ENCODE data around the gene FANCD2.
"Not testable (repeated sequence)": the region's sequence is repeated elsewhere in the genome, so short reads cannot be mapped to it uniquely, and the experiment has no call there.

FANCD2 gene

GRCh38 chr3:10115326-10116137 is 89.3 kb downstream of the FANCD2 start, which contains the start of gene BRK1:
TSS of gene BRK1 (plus strand) at chr3:10115675. CDS start at chr3:10115702, 27 bp downstream.
- peak; percentile 93 for FAIRE-seq

- no peak for FAIRE-seq
Measured at GRCh38 chr3:10116138-10116460, 89.9 kb downstream of the FANCD2 start.

GRCh38 chr3:10116928-10117327 is 90.7 kb downstream of the FANCD2 start:
- no peak for FAIRE-seq

GRCh38 chr3:10119376-10119775 is 93.1 kb downstream of the FANCD2 start:
- FAIRE-seq: no peak

GRCh38 chr3:10121064-10121463 is 94.8 kb downstream of the FANCD2 start:
- FAIRE-seq: no peak

- FAIRE-seq: no peak
Measured at GRCh38 chr3:10122724-10123123, 96.5 kb downstream of the FANCD2 start.

- FAIRE-seq: not testable (repeated sequence)
Measured at GRCh38 chr3:10135872-10136271, 109.6 kb downstream of the FANCD2 start.

- FAIRE-seq: no peak
Measured at GRCh38 chr3:10136426-10137005, 110.3 kb downstream of the FANCD2 start.

GRCh38 chr3:10137178-10137577 is 110.9 kb downstream of the FANCD2 start:
- no peak for FAIRE-seq

- FAIRE-seq: no peak
Measured at GRCh38 chr3:10140996-10141546, 114.8 kb downstream of the FANCD2 start.

- FAIRE-seq: no peak
Measured at GRCh38 chr3:10142707-10143560, 116.7 kb downstream of the FANCD2 start.

GRCh38 chr3:10145685-10146084 is 119.4 kb downstream of the FANCD2 start:
- no peak for FAIRE-seq

GRCh38 chr3:10149226-10149625 is 123.0 kb downstream of the FANCD2 start:
- FAIRE-seq: no peak

- FAIRE-seq: no peak
Measured at GRCh38 chr3:10150987-10151386, 124.8 kb downstream of the FANCD2 start.

Measured in TTC549 (cell line).